Measurements from ENCODE around the gene RAD51C. TPM values are rescaled to one million over a fixed set of nuclear protein-coding genes. Genes with fewer than 3 reads are reported as not detected.
"Not testable (repeated sequence)": the region's sequence is repeated elsewhere in the genome, so short reads cannot be mapped to it uniquely, and the experiment has no call there.

RAD51C gene
- total RNA-seq (2014; rRNA removed; shearing (Covaris generic)), result 13.0 and 13.4 TPM in 2 replicates

DNA sequence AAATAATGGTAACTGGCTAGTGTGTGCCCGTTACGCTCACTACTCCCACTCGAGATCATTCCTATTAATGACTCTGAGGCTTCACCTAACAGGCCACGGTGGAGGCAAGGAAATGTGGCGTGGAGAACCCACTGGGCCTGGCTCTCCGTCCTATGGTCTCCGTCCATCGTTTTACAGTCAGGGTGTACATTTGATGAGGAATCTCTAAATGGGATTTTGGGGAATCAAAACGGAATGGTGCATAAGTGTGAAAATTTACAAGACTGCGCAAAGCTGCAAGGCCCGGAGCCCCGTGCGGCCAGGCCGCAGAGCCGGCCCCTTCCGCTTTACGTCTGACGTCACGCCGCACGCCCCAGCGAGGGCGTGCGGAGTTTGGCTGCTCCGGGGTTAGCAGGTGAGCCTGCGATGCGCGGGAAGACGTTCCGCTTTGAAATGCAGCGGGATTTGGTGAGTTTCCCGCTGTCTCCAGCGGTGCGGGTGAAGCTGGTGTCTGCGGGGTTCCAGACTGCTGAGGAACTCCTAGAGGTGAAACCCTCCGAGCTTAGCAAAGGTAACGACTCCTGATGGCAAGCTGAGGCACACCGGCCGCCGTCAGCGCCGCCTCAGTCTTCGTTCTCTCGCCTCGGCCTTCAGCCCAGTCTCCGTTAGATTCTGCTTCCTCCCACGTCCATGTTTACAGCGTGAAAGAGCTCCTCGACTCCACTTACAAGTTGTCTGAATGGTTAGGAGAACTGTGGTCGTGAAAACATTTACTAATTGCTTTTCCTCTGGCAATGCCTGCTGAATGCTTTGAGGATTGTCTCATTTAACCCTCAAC, at the start of gene RAD51C:
TSS of gene RAD51C (plus strand) at position 364 of the 817 bp plus-strand sequence. CDS start at position 406, 42 bp downstream.
- DNase-seq (ENCODE audit: low spot score), result peak; percentile 85

DNA sequence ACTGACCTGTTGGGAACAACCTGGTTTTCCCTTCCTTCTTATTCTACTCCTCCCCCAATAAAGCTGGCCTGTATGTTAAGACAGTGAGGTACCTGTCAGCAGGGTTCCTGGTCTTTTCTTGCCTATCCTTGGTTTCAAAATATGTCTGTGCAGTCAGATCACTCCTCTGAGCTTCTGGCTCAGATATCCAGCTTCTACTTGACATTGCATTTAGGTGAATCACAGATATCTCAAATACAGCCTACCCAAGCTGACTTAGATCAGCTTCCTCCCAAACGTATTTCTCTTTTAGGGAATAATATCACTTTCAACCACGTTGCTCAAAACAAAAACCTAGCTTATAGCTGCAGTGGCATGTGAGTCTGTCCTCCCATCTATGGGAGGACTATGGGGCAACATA, 49.3 kb upstream of the RAD51C start:
- DNase-seq (ENCODE audit: low spot score), result no peak

DNA sequence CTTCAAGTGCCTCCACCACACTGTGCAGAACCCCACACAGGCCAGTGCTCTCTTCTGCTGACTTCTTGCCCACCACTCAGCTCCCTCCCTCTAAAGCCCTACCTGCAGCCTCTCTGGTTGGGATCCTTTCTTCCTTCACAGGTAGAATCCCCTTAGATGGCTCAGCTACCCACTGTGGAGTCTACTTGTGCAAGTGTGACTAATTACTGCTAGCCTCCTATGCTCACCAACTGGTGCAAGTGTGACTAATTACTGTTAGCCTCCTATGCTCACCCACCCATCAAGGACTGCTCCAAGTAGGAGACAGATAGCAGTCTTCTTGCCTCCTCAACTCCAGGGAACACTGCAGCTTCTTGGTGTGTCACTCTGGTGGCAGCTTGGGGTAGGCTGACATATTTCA, 44.2 kb upstream of the RAD51C start:
- no peak for DNase-seq (ENCODE audit: low spot score)

DNA sequence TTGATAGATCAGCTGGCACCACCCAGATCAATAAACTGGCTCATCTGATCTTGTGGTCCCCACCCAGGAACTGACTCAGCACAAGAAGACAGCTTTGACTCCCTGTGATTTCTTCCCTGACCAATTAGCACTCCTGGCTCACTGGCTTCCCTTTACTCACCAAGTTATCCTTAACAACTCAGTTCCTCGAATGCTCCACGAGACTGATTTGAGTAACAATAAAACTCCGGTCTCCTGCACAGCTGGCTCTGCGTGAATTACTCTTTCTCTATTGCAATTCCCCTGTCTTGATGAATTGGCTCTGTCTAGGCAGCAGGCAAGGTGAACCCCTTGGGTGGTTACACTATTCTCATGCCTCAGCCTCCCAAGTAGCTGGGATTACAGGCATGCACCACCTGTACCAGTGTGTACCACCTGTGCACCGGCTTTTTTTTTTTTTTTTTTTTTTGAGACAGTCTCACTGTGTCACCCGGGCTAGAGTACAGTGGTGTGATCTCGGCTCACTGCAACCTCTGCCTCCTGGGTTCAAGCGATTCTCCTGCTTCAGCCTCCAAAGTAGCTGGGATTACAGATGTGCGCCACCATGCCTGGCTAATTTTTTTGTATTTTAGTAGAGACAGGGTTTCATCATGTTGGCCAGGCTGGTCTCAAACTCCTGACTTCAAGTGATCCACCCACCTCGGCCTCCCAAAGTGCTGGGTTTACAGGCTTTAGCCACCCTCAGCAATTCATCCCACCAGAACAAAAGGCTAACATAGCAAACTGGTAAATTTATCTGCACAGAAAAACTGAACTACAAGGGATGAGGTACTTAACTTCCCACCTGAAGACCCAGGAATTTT, 34.2 kb upstream of the RAD51C start:
- not testable (repeated sequence) for DNase-seq (ENCODE audit: low spot score)

DNA sequence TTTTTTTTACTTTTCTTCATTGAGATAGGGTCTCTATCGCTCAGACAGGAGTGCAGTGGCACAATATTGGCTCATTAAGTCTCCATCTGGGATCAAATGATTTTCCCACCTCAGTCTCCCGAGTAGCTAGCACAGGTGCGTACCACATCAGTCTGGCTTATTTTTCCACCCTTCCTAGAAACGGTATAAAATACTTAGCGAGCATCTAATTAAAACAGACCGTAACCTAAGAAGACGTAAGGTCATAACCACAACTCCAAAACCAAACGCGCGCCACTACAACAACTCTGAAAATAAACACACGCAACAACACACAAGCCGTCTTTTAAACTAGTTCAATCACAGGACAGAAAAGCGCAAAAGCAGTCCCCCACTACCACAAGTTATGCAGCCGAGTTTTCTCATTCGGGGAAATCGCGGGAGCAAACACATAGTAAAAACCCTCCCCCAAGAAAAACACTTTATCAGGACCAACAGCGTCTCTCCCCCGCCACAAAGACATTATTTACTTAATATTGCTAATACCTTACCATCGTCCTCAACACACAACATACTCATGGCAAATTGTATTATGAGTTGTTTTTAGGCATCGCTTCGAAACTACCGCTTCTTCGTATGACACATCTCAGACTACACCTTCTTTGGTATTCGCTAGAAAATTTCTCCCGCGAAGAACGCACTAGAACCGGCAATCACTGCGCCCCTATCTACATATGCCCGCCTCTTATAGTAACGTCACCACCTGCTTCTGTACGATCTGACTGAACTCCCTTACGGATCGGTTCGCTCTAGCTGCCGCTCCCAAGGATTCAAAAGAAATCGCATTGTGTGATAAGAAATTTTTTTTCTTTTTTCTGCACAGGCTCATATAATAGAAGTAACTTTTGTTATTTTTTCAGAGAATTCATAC, 33.3 kb upstream of the RAD51C start:
- DNase-seq (ENCODE audit: low spot score), result peak; percentile 80

DNA sequence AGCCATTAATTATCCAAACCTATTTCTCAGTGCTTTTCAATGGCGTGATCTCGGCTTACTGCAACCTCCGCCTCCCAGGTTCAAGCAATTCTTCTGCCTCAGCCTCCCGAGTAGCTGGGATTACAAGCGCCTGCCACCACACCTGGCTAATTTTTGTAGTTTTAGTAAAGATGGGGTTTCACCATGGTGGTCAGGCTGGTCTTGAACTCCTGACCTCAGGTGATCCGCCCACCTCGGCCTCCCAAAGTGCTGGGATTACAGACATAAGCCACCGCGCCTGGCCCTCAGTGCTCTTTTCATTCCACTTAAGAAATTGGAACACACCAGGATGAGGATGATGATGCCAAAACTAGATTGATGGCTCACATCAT, 32.7 kb upstream of the RAD51C start:
- DNase-seq (ENCODE audit: low spot score), result not testable (repeated sequence)

DNA sequence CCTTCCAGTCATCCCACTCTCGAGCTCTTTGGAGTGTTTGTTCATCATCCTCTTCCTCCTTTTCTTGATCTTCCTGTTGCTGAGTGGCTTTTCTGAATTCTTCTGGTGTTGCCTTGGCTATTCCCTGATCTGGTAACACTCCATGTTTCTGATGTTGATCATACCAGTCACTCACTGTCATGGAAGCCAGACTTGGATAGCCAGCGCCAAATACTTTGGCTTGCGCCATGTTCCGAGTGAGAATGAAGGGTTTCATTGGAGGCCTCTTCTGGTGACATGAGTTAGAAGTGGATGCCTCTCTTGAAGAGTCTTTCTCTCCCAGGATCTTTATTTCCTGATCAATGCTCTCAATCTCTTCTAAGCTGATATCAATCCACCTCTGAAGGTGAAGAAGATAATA, 31.8 kb upstream of the RAD51C start:
- DNase-seq (ENCODE audit: low spot score), result no peak

DNA sequence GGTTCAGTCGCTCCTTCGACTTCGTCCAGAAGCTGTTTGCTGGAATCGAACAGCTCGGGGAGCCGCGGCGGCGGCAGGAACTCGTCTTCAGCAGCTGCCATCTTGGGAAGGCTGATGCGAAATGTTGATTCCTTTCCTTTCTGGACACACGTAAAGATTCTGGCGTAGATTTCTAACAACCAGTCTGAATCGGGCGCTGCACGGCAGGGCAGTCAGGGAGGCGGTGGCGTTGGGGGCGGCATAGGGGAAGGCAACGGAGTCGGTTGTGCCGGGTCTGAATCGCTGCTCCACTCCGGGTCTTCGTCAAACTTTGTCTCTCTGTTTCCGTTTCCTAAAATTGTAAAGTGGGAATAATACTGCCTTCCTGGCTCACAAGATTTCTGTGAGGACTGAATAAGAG, 30.9 kb upstream of the RAD51C start:
- DNase-seq (ENCODE audit: low spot score), result no peak

DNA sequence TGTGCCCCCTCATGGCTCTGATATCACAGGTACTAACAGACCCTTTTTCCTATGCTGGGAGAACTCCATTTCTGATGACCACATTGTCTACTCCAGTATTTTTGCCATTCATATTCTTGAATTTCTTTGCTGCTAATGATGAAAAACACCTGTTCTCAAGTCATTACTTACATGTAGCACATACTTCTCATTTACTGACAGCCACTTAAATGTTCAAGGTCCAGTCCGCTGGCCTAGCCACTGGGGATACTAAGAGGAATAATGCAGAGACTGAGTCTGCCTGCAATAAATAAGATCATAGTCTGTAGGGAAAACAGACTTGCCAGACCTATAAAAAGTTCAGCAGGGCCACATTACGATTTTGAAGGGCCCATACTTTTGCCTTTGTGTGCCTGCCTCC, 28.1 kb upstream of the RAD51C start:
- no peak for DNase-seq (ENCODE audit: low spot score)

DNA sequence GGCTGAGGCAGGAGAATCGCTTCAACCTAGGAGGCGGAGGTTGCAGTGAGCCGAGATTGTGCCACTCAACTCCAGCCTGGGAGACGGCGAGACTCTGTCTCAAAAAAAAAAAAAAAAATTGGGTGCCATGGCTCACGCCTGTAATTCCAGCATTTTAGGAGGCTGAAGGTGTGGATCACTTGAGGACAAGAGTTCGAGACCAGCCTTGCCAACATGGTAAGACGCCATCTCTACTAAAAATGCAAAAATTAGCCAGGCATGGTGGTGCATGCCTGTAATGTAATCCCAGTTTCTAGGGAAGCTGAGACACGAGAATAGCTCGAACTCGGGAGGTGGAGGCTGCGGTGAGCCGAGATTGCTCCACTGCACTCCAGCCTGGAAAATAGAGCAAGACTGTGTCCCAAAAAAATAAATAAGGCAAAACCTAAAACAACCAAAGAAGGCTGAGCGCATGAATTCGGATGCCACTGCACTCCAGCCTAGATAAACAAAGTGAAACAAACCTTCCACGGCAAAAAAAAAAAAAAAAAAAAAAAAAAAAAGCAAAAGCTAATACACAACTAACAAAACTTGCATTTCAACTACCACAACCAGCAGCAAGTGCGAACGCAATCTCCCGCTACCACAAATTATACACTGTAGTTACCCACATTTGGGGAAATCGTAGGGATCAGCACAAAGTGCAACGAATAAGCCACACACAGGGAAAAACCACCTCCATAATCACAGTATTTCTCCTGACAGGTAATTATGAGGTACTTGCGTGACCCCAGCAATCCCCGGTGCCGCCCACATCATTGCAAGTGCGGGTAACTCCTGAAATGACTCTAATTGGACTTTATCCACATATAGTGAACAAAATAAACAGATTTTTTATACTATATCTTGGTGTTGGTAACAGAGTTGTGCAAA, 26.2 kb upstream of the RAD51C start:
- DNase-seq (ENCODE audit: low spot score), result no peak

DNA sequence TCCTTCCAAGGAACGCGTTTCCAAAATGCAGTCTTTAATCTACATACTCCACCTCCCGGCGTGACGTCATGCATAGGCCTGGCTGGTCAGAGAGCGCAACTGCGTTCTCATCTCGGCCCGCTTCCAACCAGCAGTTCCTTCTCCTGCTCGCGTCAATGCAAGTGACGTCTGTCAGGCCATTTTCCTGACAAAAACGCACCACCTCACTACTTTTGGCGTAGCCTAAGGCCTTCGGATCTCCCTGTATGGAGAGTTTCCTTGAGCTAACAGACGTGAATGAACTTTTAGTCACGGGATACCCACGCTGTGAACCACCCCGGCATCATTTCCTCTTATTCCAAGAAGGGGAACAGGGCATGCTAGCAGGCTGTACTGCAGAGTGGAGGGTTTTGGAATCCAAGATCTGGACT, 25.5 kb upstream of the RAD51C start:
- peak; percentile 76 for DNase-seq (ENCODE audit: low spot score)

DNA sequence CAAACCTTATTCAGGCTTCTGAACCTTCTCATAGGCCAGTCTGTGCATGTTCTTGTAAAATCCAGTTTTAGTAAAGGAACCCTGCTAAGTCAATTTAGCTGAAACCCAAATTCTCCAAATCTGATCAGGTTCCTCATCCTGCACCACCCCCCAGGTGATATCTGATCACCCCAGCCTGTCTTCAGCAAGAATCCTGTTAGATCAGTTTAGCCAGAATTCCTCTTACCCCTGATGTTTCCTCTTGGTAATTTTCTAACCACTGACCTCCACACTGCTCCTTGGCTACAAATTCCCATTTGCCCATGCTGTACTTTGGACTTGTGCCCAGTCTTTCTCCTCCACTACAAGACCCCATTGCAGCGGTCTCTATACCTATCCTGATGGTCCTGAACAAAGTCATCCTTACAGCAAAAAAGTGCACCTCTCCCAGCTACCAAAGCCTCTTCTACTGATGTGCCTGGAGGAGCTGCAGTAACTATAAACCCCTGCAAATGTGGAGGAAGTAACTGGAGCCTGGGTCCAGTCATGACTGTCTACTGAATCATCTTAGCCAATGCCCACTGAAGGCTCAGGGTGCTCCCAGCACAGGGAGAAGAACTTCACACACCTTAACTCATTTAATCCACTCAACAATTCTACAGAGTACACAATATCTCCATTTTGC, 24.3 kb upstream of the RAD51C start:
- DNase-seq (ENCODE audit: low spot score), result no peak

DNA sequence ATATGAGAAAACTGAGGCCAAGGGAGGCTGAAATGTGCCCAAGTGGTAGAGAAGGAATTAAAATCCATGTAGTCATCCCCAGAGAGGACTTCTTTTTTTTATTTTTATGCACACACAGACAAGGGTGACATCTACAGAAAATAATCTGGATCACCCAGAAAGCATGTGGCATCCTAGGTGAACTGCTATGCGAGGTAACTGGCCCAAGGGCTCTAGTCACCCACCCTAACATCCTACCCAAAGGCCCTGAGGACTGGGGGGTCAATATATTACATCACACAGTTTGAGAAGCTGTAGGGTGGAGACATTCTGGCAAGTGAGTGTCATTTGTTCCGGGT, 23.8 kb upstream of the RAD51C start:
- DNase-seq (ENCODE audit: low spot score), result no peak

DNA sequence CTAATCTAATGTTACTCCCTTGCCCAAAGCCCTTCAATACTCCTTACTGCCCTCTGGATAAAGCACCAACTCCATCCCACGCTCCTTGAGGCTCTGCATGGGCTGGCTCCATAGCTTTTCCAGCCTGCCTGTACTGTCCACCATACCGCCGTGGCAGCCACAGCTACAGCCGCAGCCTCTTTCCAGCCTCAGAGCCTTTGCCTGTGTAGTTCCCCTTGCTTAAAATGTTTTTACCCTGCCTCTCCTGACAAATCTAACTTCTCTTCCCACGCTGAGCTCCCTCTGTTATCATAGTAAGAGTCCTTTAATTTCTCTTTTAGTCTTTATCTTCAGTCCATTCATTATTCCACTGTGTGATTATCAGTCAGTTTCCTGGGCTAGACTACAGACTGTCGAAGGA, 22.5 kb upstream of the RAD51C start:
- DNase-seq (ENCODE audit: low spot score), result no peak

DNA sequence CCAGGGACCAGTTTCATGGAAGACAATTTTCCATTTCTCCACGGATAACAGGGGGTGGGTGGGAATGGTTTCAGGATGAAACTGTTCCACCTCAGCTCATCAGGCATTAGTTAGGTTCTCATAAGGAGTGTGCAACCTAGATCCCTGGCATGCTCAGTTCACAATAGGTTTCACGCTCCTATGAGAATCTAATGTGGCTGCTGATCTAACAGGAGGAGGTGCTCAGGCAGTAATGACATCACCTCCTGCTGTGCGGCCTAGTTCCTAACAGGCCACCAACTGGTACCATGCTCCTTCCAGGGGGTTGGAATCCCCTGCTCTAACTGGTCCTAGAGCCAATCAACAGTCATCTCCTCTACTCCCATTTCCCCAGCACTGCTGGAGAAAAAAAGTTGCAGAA, 20.4 kb upstream of the RAD51C start:
- no peak for DNase-seq (ENCODE audit: low spot score)

DNA sequence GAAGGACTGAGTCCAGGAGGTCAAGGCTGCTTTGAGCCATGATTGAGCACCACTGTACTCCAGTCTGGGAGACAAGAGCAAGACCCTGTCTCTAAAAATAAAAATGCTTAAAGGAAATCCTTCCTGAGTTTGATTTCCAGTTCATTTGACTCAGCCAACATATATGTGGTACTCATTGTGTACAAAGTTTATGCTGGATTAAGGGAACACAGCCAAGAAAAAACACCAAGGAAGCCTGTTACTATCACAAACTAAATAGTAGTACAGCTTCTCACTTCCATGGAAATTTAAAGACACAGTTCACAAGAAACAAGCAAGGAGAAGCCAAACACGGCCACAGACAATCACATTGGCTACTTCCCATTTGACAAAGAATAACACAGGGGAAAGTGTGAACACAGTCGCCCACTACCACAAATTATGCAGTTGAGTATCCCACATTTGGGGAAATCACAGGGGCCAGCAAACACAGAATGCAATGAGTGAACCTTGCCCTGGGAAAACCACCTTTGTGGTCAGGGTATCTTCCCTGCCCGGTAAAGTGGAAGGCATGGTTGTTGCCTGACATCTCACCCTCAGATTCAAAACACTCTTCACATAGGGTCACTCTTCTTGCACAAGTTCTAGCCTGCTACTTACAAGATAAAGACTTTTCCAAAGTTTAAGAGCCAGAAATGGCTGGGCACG, 15.1 kb upstream of the RAD51C start:
- no peak for DNase-seq (ENCODE audit: low spot score)

DNA sequence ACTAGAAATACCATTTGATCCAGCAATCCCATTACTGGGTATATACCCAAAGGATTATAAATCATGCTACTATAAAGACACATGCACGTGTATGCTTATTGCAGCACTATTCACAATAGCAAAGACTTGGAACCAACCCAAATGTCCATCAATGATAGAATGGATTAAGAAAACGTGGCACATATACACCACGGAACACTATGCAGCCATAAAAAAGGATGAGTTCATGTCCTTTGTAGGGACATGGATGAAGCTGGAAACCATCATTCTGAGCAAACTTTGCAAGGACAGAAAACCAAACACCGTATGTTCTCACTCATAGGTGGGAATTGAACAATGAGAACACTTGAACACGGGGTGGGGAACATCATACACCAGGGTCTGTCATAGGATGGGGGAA, 14.1 kb upstream of the RAD51C start:
- DNase-seq (ENCODE audit: low spot score), result not testable (repeated sequence)

DNA sequence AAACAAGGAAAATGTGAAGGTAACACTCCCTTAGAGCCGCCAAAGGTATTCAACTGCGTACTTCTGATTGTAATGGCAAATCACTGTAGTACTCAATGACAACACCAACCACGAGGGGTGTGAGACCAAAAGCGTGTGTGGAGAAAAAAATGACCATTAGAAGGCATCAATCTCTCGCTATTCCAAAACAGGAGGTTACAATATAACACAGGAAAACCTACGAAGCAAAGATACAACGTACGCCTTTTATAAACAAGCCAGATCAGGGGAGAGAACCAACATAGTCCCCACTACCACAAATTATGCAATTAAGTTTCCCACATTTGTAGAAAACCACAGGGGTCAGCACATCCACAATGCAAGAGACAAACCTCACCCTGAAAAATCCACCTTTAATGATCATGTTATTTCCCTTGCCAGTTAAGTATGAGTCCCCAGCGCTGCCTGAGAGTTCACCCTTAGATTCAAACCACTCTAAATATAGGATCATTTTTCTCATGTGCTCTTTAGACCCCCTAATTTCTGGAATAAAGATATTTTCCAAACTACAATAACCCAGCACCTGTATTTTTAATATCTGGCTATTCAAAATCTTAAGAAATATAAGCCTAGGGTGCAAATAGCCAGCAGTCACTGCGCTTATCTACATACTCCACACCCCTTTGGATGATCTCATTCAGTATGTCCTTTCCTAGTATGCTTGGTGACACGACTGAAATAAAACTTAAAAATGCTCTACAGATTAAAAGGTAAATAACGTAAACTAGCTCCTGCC, 13.0 kb upstream of the RAD51C start:
- DNase-seq (ENCODE audit: low spot score), result peak; percentile 22

DNA sequence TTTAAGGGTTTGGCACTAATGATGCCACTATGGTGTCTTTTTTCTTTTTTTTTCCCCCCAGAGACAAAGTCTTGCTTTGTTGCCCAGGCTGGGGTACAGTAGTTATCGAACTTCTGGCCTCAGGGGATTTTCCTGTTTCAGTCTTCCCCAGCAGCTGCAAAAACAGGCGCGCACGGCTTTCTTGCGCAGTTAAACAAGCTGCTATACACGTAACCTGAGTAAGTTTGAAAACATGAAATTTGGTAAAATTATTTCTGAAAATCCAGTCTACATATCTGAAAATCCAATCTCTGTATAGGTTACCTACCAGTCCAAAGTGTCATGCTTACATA, 12.4 kb upstream of the RAD51C start:
- DNase-seq (ENCODE audit: low spot score), result no peak
